GM18499 (cell line): Measurements from ENCODE around the gene CPNE8.
A peak's percentile ranks its signal among the peaks of the same experiment; 100 is the strongest.

Source experiments
- ATAC-seq: cut with Tn5 transposase; IDR thresholded peaks from one replicate; pipeline ENCODE4 v1.9.1; 2021; ENCODE audit warnings: moderate number of reproducible peaks; ENCODE audit not compliant: insufficient read depth, unreplicated experiment

Gene CPNE8

DNA sequence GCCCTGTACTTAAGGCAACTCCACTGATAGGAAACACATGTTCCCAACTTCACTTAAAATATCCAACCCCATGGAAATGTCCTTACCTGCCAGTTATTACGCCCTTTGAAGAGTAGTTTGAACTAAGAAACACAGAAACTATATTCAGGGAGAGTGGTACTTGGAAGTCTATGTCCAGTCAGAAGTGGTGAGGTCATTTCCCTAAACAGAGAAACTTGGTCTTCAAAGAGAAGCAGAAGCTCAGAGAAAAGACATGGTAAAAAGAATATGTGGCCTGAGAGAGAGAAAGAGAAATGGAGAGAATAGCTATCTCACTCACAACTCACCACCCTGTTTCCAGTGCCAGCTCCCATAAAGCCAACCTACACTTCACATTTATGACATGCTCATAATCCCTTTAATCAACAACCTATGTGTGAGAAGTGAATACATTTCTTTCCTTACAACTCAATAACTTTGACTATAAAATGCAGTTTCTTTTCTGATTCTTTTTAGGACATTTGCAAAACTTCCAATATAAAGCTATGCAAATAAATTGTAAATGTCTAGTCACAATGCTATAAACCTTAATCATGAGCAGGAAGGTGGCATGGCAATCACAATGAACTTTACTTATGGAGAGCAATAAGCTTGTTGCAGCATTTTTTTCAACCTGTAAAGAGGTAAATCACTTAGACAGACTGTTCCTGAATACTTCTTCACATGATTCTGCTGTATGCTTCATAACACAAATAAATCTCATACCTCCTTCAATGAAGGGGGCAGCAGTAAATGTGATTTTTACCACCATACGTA lies 67.1 kb downstream of the CPNE8 start:
- ATAC-seq, result no peak

DNA sequence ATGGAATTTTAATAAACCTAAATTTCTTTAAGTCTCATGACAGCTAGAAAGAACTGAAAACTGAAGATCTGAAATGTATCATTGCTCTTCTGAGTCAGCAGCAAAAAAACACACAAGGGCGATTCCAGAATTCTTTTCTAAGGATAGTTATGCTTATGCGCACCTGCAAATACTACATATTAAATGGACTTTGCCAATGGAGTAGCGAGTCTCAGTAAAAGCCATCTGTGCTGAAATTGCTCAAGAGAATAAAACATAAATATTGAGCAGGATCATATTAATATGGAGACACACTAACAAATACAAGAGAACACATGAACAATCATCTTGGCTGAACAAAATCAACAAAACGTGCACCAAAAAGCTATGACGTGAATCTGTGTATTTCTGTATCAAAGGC lies 73.7 kb downstream of the CPNE8 start:
- no peak for ATAC-seq

DNA sequence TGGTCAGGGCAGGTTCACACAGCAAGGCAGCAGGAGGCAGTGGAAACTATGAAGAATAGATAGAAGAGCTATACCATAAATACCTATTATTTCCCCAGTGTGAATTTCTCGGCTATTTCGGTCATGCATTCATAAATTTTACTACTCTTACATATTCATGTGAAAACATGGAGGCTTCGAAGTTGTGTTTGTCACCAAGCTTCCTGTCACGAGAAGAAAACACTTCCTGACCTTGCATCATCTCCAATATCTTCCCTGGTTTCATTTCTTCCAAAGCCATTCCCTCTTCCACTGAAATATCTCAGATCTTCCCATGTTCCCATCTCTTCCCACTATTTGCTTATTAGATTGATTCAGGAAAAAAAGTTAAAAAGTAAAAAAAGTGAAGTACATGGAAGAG lies 80.4 kb downstream of the CPNE8 start:
- no peak for ATAC-seq

DNA sequence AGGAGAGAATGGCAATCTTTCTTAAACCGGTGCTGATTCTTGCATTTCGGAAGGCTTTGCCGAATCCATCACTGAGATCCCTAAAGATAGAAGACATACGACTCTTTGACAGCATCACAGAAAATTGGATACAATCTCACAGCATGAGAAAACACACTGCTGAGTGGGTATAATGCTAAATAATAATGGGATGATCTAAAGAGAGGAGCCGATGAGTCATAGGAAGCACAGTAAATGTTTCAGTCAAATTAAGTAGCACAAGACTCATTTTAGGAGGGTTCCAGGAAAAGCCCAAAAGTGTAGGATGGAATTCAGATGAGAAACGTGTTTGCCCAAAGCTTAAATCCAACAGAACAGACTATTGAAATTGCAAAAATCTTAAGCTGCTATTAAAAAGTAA lies 81.7 kb downstream of the CPNE8 start:
- no peak for ATAC-seq

DNA sequence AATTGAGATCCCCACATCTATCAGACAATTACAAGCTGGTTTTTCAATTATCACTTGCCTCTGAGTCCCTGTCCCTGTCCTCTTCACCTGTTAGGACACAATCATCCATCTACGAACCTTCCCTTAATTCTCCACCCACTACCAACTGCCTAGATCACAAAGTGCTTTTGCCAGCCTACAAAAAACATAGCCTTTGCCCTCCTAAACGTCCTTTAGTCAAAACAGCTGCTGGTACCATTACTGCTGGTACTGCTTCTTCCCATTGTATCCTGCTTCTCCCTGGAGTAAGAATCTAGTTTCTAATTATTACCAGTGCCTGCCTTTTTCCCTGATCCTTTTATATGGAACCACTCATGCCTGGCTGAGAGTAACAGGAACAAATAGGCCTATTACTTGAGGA lies 82.1 kb downstream of the CPNE8 start:
- no peak for ATAC-seq

DNA sequence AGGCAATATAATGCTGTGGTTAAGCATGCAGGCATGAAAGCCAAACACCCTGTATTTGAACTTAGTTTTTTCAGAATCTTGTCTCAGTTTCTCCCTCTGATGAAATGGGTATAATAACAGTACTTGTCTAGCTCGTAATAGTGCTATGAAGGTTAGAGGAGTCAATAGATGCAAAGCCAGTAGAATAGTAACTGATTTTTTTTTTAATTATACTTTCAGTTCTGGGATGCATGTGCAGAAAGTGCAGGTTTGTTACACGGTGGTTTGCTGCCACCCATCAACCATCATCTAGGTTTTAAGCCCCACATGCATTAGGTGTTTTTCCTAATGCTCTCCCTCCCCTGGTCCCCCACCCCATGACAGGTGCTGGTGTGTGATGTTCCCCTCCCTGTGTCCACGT lies 87.4 kb downstream of the CPNE8 start:
- no peak for ATAC-seq

DNA sequence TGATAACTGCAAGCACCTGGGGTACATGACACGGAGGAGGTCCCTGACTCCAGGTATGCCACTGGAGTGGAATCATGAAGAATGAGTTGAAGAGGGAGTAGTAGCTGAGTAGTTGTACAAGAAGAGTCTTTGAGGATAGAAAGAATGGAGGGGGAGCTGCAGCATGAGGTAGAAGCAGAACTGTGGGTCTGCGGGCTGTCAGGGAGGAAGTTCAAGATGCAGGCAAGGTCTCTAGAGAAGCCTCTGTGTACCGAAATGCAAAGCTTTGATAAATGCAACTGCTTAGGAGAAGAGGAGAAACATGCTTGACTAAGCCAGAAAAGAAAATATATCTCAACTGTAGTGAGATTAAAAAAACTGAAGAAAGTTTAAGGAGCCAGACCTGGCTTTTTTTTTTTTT lies 91.5 kb downstream of the CPNE8 start:
- ATAC-seq, result no peak

DNA sequence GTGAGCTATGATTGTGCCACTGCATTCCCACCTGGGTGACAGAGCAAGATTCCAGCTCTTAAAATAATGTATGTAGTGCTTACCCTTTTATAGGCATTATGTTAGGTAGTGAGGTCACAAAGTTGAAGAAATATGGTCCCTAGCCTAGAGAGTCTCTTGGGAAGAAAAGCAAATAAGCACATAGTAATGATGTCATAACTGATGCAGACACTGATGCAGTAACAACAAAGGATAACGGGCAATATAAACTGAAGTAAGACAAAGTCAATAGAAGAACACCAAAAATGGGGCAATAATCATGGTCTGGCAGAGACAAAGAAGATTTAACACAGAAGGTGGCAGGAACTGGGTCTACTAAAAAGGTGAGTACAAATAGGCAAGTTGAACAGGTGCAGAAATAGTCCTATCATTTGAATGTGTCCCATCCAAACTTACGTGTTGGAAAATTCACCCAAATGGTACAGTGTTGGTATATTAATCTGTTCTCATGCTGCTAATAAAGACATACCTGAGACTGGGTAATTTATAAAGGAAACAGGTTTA lies 93.5 kb downstream of the CPNE8 start:
- ATAC-seq, result no peak

DNA sequence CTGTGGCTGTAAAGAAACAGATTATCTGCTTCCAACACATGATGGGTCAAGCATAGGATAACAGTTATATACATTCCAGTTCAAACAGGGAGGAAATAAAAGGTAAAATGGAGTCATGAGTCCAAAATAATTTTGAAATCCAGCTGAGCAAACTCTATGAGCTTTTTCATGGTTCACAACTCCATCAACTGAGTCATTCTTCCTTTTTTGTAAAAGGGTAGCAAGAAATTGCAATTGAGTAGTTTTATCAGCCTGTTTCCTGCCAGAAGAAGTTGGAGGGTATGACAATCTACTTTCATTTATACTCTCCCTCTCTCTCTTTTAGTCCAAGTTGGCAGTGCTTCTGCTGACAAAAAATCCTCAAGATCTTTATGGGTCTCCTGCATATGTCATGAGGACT lies 95.6 kb downstream of the CPNE8 start:
- no peak for ATAC-seq

DNA sequence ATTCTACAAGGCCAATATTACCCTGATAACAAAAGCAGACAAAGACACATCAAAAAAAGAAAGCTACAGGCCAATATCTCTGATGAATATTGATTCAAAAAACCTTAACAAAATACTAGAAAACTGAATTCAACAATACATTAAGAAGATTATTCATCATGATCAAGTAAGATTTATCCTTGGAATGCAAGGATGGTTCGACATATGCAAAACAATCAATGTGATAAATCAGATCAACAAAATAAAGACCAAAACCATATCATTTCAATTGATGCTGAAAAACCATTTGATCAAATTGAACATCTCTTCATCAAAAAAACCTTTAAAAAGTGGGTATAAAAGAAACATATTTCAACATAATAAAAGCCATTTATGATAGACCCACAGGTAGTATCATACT lies 117.3 kb downstream of the CPNE8 start:
- ATAC-seq, result no peak

DNA sequence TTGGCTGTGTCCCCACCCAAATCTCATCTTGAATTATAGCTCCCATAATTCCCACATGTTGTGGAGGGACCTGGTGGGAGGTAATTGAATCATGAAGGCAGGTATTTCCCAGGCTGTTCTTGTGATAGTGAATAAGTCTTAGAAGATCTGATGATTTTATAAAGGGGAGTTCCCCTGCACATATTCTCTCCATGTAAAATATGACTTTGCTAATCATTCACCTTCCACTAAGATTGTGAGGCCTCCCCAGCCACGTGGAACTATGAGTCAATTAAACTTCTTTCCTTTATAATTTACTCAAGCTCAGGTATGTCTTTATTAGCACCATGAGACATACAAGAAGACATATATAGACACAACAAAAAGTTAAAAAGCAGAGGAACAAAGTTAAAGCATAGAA lies 120.0 kb downstream of the CPNE8 start:
- no peak for ATAC-seq

DNA sequence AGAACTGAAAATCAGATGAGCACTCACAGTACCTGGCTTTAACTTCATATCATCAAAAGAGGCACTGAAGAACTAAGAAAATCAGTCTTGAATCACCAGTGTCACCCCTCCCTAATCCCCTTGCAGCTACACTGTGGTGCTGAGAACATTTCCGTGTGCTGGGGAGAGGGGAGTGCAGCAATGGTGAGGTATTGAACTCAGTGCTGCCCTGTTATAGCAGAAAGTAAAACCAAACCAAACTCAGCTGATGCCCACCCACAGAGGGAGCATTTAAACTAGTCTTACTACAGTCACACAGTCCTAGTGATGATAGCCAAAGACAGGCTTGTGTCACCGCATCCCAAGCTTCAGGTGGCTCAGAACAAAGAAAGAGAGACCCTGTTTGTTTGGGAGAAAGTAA lies 122.1 kb downstream of the CPNE8 start:
- ATAC-seq, result no peak

DNA sequence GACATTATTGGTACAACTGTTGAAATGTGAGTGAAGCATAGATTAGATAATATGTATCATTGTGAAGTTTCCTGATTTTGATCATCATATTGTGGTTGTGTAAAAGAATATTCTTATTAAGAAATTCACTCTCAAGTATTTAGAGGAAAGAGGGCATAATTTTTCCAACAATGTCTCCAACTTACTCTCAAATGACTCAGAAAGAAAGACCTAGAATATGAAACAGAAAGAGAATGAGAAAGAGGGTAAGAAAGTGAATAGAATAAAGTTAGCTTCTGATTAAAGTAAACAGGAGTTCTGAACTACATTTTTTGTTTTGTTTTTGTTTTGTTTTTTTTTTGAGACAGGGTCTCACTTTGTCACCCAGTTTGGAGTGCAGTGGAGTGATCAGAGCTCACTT lies 123.0 kb downstream of the CPNE8 start:
- no peak for ATAC-seq

DNA sequence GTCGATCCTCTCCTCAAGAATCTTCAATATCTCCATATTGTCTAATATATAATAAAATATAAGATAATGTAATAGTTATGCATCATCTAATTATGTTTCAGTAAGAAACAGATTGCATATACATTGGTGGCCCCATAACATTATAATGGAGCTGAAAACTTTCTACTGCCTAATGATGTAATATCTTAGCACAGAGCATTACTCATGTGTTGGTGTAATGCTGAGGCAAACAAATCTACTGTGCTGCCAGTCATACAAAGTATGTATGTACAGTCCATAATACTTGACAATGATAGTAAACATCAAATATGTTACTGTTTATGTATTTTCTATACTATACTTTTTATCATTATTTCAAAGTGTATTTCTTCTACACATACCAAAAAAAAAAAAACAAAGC lies 128.7 kb downstream of the CPNE8 start:
- ATAC-seq, result no peak

DNA sequence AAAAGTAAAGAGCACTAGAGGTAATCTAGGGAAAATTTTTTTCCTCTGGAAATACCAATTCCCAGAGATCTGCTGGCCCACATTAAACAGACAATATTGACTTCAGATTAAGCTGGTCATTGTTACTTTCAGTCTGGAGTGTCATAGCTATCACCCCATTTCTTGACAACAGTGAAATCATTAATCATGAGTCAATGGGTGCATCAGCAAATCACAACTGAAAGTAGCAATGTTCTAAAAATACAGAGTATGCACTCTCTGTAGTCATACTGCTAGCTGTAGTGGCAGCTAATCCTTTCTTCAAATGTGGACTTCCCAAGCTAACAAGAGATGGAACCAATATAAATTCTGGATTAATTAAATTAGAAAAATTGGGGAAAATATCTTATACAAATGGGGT lies 129.9 kb downstream of the CPNE8 start:
- ATAC-seq, result peak; percentile 96

DNA sequence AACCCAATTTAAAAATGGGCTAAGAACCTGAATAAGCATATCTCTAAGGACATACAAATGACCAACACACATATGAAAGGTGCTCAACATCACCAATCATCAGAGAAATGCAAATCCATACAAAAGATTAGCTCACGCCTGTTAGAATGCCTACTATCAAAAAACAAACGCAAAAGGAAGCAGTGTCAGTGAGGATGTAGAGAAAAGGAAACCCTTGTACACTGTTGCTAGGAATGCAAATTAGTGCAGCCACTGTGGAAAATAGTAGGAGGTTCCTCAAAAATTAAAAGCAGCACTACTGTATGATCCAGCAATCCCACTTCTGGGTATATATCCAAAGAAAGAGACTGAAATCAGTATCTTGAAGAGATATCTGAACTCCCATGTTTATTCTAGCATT lies 133.0 kb downstream of the CPNE8 start:
- no peak for ATAC-seq

DNA sequence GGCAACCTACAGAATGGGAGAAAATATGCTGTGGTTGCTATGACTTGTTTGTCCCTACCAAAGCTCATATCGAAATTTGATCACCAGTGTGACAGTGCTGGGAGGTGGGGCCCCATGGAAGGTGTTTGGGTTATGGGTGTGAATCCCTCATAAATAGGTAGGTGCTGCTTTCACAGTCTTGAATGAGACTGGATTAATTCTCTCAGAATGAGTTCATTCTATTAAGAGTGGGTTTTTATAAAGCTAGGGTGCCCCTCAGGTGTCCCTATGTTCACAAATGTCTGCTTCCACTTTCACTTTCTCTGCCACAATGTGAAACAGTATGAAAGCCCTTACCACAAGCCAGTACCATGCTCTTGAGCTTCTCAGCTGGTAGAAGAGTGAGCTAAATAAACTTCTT lies 133.5 kb downstream of the CPNE8 start:
- ATAC-seq, result peak; percentile 34

DNA sequence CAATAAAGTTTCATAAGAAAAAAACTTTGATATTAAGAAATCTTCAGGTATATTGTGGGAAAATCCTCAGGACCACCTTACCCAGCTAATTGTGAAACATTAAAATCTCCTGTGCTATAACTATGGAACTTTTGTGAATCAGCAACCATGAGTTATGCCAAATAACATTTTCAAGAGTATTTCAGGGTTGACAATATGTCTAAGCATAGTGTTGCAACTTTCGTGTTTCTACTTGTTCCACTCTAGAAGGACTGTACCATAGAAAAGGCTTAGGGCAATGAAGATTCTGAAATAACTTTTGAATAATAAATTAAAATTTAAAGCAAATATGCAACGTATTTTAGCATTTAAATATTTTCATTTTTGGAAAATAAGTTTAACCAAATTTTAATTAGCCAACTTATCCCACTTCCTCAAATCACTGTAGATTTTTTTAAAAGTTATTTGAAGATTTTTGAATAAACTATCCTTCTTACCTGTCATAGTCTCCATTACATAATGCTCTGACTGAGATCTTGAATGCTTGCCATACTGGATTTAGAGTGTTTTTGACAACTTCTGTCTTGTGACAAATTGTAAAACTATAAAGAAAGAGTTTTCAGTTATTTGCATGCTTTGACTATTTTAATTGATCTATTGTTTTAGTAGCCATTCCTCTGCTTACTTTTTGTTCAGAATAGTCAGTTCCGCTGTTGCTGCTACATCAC lies 143.6 kb downstream of the CPNE8 start:
- no peak for ATAC-seq

DNA sequence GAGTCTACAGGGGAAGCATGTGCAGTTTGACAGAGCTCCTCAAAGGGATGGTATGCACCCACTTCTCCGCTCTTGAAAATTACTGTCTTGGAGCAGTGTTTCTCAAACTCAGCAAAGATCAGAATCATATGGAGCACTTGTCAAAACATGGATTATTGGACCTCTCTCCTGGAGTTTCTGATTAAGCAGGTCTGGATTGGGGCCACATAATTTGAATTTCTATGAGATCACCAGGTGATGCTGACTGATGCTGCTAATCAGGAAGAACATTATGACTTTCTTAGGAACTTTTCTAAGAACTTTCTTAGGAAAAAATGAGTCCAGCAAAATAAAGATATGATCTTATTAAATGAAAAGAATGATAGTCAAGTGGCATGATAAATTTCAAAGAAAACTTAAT lies 144.3 kb downstream of the CPNE8 start:
- ATAC-seq, result no peak

DNA sequence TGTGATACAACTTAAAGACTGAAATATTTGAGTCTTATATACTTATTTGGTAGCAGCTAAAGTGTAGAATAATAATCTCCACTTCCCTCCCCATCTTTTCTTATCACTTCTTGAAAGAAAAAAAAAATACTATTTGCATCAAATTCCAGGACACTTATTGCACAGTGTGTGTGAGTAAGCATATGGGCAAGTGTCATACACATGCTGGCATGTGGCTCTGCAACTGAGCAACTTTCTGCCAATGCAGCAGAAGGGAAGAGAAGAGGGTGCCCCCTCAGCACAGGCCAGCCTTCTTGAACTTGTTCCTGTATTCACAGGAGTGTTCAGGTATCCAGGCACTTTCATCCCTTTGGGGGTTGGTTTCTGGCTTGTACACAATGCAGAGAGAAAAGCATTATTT lies 145.8 kb downstream of the CPNE8 start:
- ATAC-seq, result no peak

DNA sequence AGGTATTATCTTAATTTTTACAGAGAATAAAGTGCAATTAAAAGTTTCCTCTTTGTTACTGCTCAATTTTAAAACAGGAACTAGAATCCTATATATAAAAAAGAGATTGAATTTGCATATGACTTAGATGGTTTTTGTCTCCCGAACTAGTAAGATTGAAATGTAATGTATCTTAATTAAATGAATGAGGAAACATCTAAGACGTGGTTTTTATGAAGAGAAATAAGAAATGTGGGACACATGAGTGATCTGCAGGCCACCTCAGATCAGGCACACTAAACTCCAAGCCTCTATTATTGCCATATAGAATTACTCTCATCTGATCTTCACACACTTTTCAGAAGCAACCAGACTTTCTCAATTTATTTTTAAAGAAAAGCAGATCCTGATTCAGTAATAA lies 158.6 kb downstream of the CPNE8 start:
- no peak for ATAC-seq

DNA sequence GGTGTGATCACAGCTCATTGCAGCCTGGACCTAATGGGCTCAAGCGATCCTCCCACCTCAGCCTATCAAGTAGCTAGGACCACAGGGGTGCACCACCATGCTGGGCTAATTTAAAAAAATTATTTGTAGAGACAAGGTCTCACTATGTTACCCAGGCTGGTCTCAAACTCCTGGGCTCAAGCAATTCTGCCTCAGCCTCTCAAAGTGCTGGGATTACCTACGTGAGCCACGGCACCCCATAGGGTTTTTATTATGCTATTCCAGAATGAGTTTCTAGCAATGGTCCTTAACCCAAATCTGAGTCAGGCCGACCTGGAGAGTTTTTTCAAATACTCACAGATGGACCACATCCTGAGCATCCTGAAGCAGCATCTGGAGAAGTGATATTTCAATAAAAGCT lies 159.8 kb downstream of the CPNE8 start:
- no peak for ATAC-seq
